Gastroesophageal sphincter (tissue), 4 donors: ENCODE measurements around the gene INA. TPM values are rescaled to one million over a fixed set of nuclear protein-coding genes. Genes with fewer than 3 reads are reported as not detected.

ENCODE experiments used
- ATAC-seq: fragments of 150-250 bp; one replicate; pipeline ENCODE4 v1.9.1; 2016; ENCODE audit warnings: mild to moderate bottlenecking, moderate library complexity
- H3K27ac ChIP-seq, 4 donors: fragments of 200-600 bp; sonication (generic) in 3 of 4; 1 replicate in 3 of 4; 2 replicates in 1 of 4; pipeline ENCODE4 v1.5.1; 2016 to 2019
- H3K27me3 ChIP-seq: fragments of 200-600 bp; sonication (generic); one replicate; pipeline ENCODE4 v1.5.1; 2019
- H3K36me3 ChIP-seq, 2 donors: fragments of 200-600 bp; sonication (generic); one replicate each; pipeline ENCODE4 v1.5.1; 2019; ENCODE audit warnings: control low read depth in 1 of 2
- H3K4me1 ChIP-seq, 3 donors: fragments of 200-600 bp; sonication (generic); 1 replicate in 2 of 3; 2 replicates in 1 of 3; pipeline ENCODE4 v1.5.1; 2016 to 2019; ENCODE audit warnings: control low read depth in 2 of 3
- H3K4me3 ChIP-seq, 2 donors: fragments of 200-600 bp; sonication (generic); one replicate each; pipeline ENCODE4 v1.5.1; 2019; ENCODE audit warnings: mild to moderate bottlenecking in 1 of 2, moderate library complexity in 1 of 2
- H3K9me3 ChIP-seq, 3 donors: fragments of 200-600 bp; sonication (generic); one replicate each; pipeline ENCODE4 v1.5.1; 2017 to 2019; ENCODE audit warnings: control low read depth in 2 of 3
- CTCF ChIP-seq, 4 experiments: fragments of 200-600 bp in 2 of 4; fragments of 450-650 bp in 2 of 4; sonication (generic) in 1 of 4; IDR thresholded peaks; one replicate each; pipeline ENCODE4 v1.5.1; 2017 to 2019; ENCODE audit warnings: antibody characterized with exemption in 4 of 4, mild to moderate bottlenecking in 2 of 4, moderate library complexity in 2 of 4
- EP300 ChIP-seq: sonication (generic); formaldehyde crosslinking; IDR thresholded peaks from one replicate; pipeline ENCODE4 v1.6.1; 2017; ENCODE audit warnings: antibody characterized with exemption, mild to moderate bottlenecking
- POLR2A ChIP-seq, 2 donors: fragments of 450-650 bp; IDR thresholded peaks; one replicate each; pipeline ENCODE4 v1.6.1; 2017; ENCODE audit warnings: antibody characterized with exemption in 2 of 2, mild to moderate bottlenecking in 2 of 2, moderate library complexity in 1 of 2
- POLR2AphosphoS5 ChIP-seq: sonication (generic); formaldehyde crosslinking; IDR thresholded peaks from one replicate; pipeline ENCODE4 v1.6.1; 2017; ENCODE audit warnings: antibody characterized with exemption
- WGBS, 2 donors: methylation state at CpG; one replicate each; pipeline ENCODE4 v1.1.5; 2018; ENCODE audit warnings: low coverage in 1 of 2; 5-methylcytosine and 5-hydroxymethylcytosine counted together
- total RNA-seq, 4 donors: library from RNA; depleted of rRNA; stranded (reverse); fragments of >200 nt; gene quantifications; one replicate each; pipeline ENCODE4 v1.1.0, GENCODE V29; 2016

INA gene
- total RNA-seq, 4 donors from 2014 or later: 0.31 to 1.8 (median 1.2) TPM

DNA sequence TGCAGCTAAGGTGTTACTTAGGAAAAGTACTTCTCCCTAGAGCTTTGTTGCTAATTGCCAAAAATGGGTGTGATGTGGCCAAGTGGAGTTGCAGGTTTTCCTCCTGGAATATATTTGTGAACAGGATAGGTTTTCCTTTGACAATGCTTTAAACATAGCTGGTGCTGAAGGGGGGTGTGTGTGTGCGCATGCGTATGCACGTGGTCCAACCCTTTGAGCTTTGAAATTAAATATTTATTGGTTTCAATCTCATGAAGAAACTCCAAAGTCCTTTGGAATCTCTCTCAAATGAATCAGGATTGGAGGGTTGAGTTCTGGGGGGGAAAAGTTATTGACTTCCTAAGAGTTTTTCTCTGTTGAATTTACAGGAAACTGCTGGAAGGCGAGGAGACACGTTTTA, 11.1 kb downstream of the INA start:
- peaks cover 0 to 6% (median 0%) of the 10 kb centered on the region in 3 donors for H3K9me3 ChIP-seq
- peaks cover 89% of the 10 kb centered on the region for H3K27me3 ChIP-seq
- H3K36me3 ChIP-seq: no peaks in the 10 kb centered on the region
- 72 to 81% methylated on average over 5 of the region's 5 CpGs for WGBS, 2 donors
- H3K4me1 ChIP-seq: no peaks in the 10 kb centered on the region
- H3K27ac ChIP-seq: no peak overlapping the region
- ATAC-seq: no peak
- TF ChIP-seq CTCF (IDR thresholded peaks at IDR 0.05): no peak
- no peak for TF ChIP-seq POLR2AphosphoS5
- TF ChIP-seq EP300: no peak
- TF ChIP-seq POLR2A (IDR thresholded peaks at IDR 0.05): no peak
- H3K4me3 ChIP-seq: no peak overlapping the region

DNA sequence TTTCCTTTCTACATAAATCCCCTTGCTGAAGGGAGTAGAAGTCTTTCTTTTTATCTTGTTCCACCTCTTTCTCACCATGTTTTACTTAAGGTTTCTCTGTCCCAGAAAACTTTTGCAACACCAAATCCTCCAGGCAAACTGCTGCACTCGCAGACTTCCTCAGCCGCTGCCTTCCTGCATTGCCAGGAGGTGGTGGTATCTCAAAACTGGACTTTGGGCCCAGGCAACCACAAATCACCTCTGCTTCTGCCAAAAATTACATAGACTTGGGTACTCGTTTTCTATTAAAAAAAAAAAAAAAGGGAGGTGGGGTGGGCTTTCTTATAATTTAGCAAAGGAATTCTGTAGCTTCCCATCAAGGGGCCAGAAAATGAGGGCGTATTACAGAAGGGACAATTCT, 14.7 kb downstream of the INA start:
- Histone ChIP-seq H3K9me3 (peaks cover 0 to 6% (median 0%) of the 10 kb centered on the region in 3 donors), H3K27ac (no peak overlapping the region), H3K36me3 (no peaks in the 10 kb centered on the region), H3K4me1 (no peaks in the 10 kb centered on the region), H3K27me3 (peaks cover 57% of the 10 kb centered on the region), H3K4me3 (no peak overlapping the region)
- WGBS, 2 donors: 50 to 63% methylated on average over 3 to 4 of the region's 4 CpGs
- no peak for ATAC-seq
- TF ChIP-seq CTCF (IDR thresholded peaks at IDR 0.05): no peak
- no peak for TF ChIP-seq POLR2A (IDR thresholded peaks at IDR 0.05)

DNA sequence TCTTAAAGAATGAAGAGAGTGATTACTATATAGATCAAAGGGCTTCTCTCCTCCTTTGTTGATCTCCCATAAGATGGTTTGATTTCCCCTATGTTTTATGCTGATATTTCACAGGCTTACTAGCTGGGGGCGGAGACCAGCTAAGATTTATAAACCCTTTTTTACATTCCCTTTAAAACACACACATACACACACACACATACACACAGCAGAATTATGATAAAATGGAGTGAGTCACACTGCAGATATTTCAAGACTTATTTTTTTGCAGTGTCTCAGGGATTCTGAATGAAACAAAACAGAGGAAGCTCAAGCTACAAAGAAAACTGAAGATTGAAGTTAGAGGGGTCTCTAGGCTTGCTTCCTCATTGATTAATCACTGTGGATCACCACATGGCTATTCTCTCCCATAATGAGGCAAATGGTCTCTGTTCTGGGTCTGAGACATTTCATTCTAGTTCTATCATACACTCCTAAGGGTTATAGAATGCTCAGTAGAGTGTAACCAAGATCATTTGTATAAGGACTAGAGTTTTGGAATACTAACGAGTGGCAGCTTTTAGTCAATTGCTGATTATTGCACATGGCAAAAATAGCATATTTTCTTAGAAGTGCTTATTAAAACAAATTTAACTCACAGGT, 18.6 kb downstream of the INA start:
- no peaks in the 10 kb centered on the region for H3K4me1 ChIP-seq
- H3K36me3 ChIP-seq: peaks cover 0 to 4% of the 10 kb centered on the region in 2 donors
- WGBS, 2 donors: 88 to 94% methylated on average over 1 to 2 of the region's 2 CpGs
- no peak overlapping the region for H3K27ac ChIP-seq
- no peaks in the 10 kb centered on the region for H3K9me3 ChIP-seq
- peaks cover 24% of the 10 kb centered on the region for H3K27me3 ChIP-seq
- H3K4me3 ChIP-seq: no peak overlapping the region
- ATAC-seq: no peak
- no peak for TF ChIP-seq EP300
- TF ChIP-seq POLR2A (IDR thresholded peaks at IDR 0.05): no peak
- no peak for TF ChIP-seq POLR2AphosphoS5
- TF ChIP-seq CTCF (IDR thresholded peaks at IDR 0.05): no peak

- 91 to 97% methylated on average over 4 to 5 of the region's 5 CpGs for WGBS, 2 donors
- Histone ChIP-seq H3K4me1 (no peaks in the 10 kb centered on the region), H3K4me3 (no peak overlapping the region), H3K36me3 (peaks cover 0 to 91% of the 10 kb centered on the region in 2 donors), H3K27me3 (no peaks in the 10 kb centered on the region), H3K9me3 (no peaks in the 10 kb centered on the region), H3K27ac (no peak overlapping the region)
- ATAC-seq: no peak
- TF ChIP-seq CTCF (IDR thresholded peaks at IDR 0.05) (no peak), POLR2AphosphoS5 (no peak), POLR2A (IDR thresholded peaks at IDR 0.05) (no peak), EP300 (no peak)
Observed at GRCh38 chr10:103307594-103307993, 30.7 kb downstream of the INA start.

GRCh38 chr10:103310197-103310596, 33.3 kb downstream of the INA start:
- H3K4me1 ChIP-seq: no peaks in the 10 kb centered on the region
- H3K9me3 ChIP-seq: no peaks in the 10 kb centered on the region
- no peak for ATAC-seq
- H3K36me3 ChIP-seq: peaks cover 0 to 100% of the 10 kb centered on the region in 2 donors
- no CpG with 5 or more reads among the region's 1 CpG for WGBS, 2 donors
- H3K27me3 ChIP-seq: no peaks in the 10 kb centered on the region
- TF ChIP-seq CTCF (IDR thresholded peaks at IDR 0.05): no peak
- TF ChIP-seq POLR2AphosphoS5: no peak
- TF ChIP-seq EP300: no peak
- no peak for TF ChIP-seq POLR2A (IDR thresholded peaks at IDR 0.05)
- no peak overlapping the region for H3K27ac ChIP-seq
- H3K4me3 ChIP-seq: no peak overlapping the region
